Panc1 (cell line): Measurements from ENCODE around the gene OR2T1. TPM values are rescaled to one million over a fixed set of nuclear protein-coding genes. Genes with fewer than 3 reads are reported as not detected.

ENCODE experiments used
- ATAC-seq: fragments of 200-7000 bp; cut with Tn5 transposase; 2 replicates; pipeline ENCODE4 v1.9.1; 2020; ENCODE audit warnings: mild to moderate bottlenecking, moderate library complexity
- BruUV-seq: library from RNA; stranded (reverse); fragments of 400-500 nt; replicated peaks from 2 replicates; lab custom pipeline; 2021; lab: Mats Ljungman, UMichigan
- CTCF ChIA-PET: fragments of 300-600 bp; sonication (Branson Sonifier 250); formaldehyde crosslinking; loops from one replicate; lab custom pipeline; 2022; ENCODE audit warnings: antibody characterized with exemption; lab: Charles Lee
- POLR2A ChIA-PET: fragments of 300-600 bp; sonication (Branson Sonifier 250); formaldehyde crosslinking; loops from one replicate; lab custom pipeline; 2022; ENCODE audit warnings: antibody characterized with exemption; lab: Charles Lee
- DNase-seq: peaks from one replicate; pipeline ENCODE4 v3.0.0-alpha.2; 2010; ENCODE audit warnings: low read depth, low spot score
- H3K27ac ChIP-seq: 2 replicates; pipeline ENCODE4 v1.5.1; 2011; ENCODE audit warnings: mild to moderate bottlenecking, low read length, inconsistent platforms
- H3K27me3 ChIP-seq: fragments of 200-500 bp; sonication (Bioruptor generic); 2 replicates; pipeline ENCODE4 v1.6.0; 2014; ENCODE audit warnings: low read length, inconsistent platforms; ENCODE audit not compliant: control insufficient read depth, insufficient read depth
- H3K36me3 ChIP-seq: fragments of 200-500 bp; sonication (Bioruptor generic); 2 replicates; pipeline ENCODE4 v1.5.1; 2014; ENCODE audit warnings: inconsistent platforms, mild to moderate bottlenecking, low read length, moderate library complexity; ENCODE audit not compliant: control insufficient read depth, insufficient read depth
- H3K4me1 ChIP-seq: 2 replicates; pipeline ENCODE4 v1.5.1; 2011; ENCODE audit warnings: inconsistent platforms, mild to moderate bottlenecking, low read length, moderate library complexity; ENCODE audit not compliant: control insufficient read depth, insufficient read depth
- H3K4me3 ChIP-seq, 2 experiments: 2 replicates each; pipeline ENCODE4 v1.5.1; 2011 to 2012; ENCODE audit warnings: low read depth in 2 of 2, low read length in 2 of 2, mild to moderate bottlenecking in 2 of 2, inconsistent platforms in 1 of 2, moderate library complexity in 1 of 2
- H3K9me3 ChIP-seq: fragments of 200-500 bp; sonication (Bioruptor generic); 2 replicates; pipeline ENCODE4 v1.5.1; 2014; ENCODE audit warnings: low read depth, mild to moderate bottlenecking, inconsistent platforms, low read length, moderate library complexity; ENCODE audit not compliant: control insufficient read depth, insufficient read depth
- CTCF ChIP-seq: fragments of 450-650 bp; IDR thresholded peaks from 2 replicates; pipeline ENCODE4 v1.5.1; 2017; ENCODE audit warnings: mild to moderate bottlenecking
- POLR2AphosphoS5 ChIP-seq: IDR thresholded peaks from 2 replicates; pipeline ENCODE4 v1.6.1; 2012; ENCODE audit warnings: mild to moderate bottlenecking, low read depth, low read length, moderate library complexity
- REST ChIP-seq, 2 experiments: IDR thresholded peaks; 2 replicates each; pipeline ENCODE4 v1.6.1; 2011 to 2012; ENCODE audit warnings: low read depth in 2 of 2, control low read depth in 1 of 2, low read length in 1 of 2, mild to moderate bottlenecking in 1 of 2, moderate library complexity in 1 of 2; ENCODE audit not compliant: insufficient read depth in 1 of 2
- SIN3A ChIP-seq: IDR thresholded peaks from 2 replicates; pipeline ENCODE4 v1.6.1; 2012; ENCODE audit warnings: low read depth, mild to moderate bottlenecking, low read length, moderate library complexity, borderline replicate concordance; ENCODE audit not compliant: insufficient read depth
- TCF7L2 ChIP-seq: IDR thresholded peaks from 2 replicates; pipeline ENCODE4 v1.6.1; 2011; ENCODE audit warnings: mild to moderate bottlenecking, low read depth, low read length, inconsistent platforms
- in situ Hi-C: cut with HindIII; loops from 2 replicates; pipeline ENCODE4 v1.10.0; 2016; ENCODE audit warnings: low sequenced_read_pairs, low pct_unique_long_range_greater_than_20kb
- intact Hi-C: fragments of 100-400 bp; cut with micrococcal nuclease; formaldehyde crosslinking; loops from one replicate; pipeline ENCODE4 v1.10.0; 2022; ENCODE audit not compliant: unreplicated experiment
- total RNA-seq: library from RNA; stranded (reverse); gene quantifications from one replicate; pipeline ENCODE4 v1.2.1, GENCODE V29; 2021; ENCODE audit not compliant: unreplicated experiment

The OR2T1 gene
- total RNA-seq, 1 experiment from 2014 or later, result not detected

- CTCF ChIA-PET, result no interaction called here
- BruUV-seq, result no TSS peak
- in situ Hi-C loops, result no loop called here
- ATAC-seq, result no peak
- intact Hi-C loops, result no loop called here
- no peak for DNase-seq
- TF ChIP-seq CTCF, result no peak
- TF ChIP-seq SIN3A, result no peak
- no peak for TF ChIP-seq POLR2AphosphoS5
- no peak for TF ChIP-seq REST (IDR thresholded peaks at IDR 0.05; ENCODE audit: insufficient read depth in 1 of 2, low read depth in 2 of 2, low read length in 1 of 2)
- TF ChIP-seq TCF7L2, result no peak
- Histone ChIP-seq H3K9me3 (no peaks in the 10 kb centered on the region), H3K4me3 (no peak overlapping the region), H3K27me3 (no peaks in the 10 kb centered on the region), H3K27ac (no peak overlapping the region), H3K4me1 (no peaks in the 10 kb centered on the region), H3K36me3 (no peaks in the 10 kb centered on the region)
- POLR2A ChIA-PET, result no interaction called here
Measured at GRCh38 chr1:248393050-248393449, 9.8 kb upstream of the OR2T1 start.

GRCh38 chr1:248404024-248404423 lies 1.2 kb downstream of the OR2T1 start:
- TF ChIP-seq CTCF, result no peak
- no peak for TF ChIP-seq SIN3A
- no peak for TF ChIP-seq POLR2AphosphoS5
- no peak for TF ChIP-seq TCF7L2
- TF ChIP-seq REST (IDR thresholded peaks at IDR 0.05; ENCODE audit: insufficient read depth in 1 of 2, low read depth in 2 of 2, low read length in 1 of 2), result no peak
- POLR2A ChIA-PET, result no interaction called here
- intact Hi-C loops (no loop called here), in situ Hi-C loops (no loop called here)
- H3K4me1 ChIP-seq, result no peaks in the 10 kb centered on the region
- ATAC-seq (no peak), DNase-seq (peak; percentile 22)
- BruUV-seq, result no TSS peak
- no peaks in the 10 kb centered on the region for H3K27me3 ChIP-seq
- CTCF ChIA-PET, result interaction anchor here (0.7 kb wide), 1 partner anchor 38 kb away, joined by 3 read pairs; no protein-coding TSS in a partner anchor
- no peak overlapping the region for H3K4me3 ChIP-seq
- no peaks in the 10 kb centered on the region for H3K36me3 ChIP-seq
- H3K27ac ChIP-seq, result no peak overlapping the region
- peaks cover 2% of the 10 kb centered on the region; the same call in 1 of the 2 replicates for H3K9me3 ChIP-seq
